Measurements from ENCODE around the gene KY.

DNA sequence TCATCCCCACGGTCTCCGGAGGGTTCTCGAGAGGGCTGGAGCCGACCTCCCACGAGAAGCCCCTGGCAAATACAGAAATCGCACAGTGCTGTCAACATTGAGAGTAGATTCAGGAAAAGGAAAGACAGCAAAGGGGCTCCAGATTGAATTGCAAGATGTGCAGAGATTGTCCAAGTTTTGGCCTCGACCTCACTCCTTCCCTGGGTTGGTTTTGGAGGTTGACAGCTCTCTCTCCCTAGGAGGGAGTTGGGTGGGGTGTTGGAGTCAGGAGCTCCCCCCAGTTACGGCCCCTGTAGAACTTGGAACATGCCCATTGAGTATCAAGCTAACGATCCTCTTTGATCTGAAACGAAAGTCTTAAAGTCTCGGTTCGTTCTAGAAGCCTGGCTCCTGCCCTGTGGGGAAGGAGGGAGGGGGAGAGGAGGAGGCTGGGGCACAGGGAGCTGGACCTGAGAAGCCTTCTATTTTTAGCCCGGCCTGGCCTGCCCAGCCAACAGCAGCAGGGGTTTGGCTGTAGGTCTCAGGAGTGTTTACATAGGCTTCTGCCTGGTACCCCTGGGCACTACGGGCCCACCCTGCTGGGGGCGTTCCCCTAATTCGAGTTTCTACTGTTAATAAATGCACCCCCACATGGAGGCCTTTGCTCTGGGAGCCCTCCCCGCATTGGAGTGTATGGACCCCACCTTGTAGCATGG, 672 bp upstream of the KY start:
- no peak for TF ChIP-seq GABPB1 (CRISPR knock-in tag; IDR thresholded peaks at IDR 0.05)
- no peak for TF ChIP-seq NR1H2 (CRISPR knock-in tag; IDR thresholded peaks at IDR 0.05; ENCODE audit: borderline replicate concordance, low read depth)
- no peak for TF ChIP-seq RFX1 (IDR thresholded peaks at IDR 0.05)
